HEK293 (cell line): Measurements from ENCODE around the gene MVB12B.

Experiments
- GLI4 ChIP-seq: fragments of 450-650 bp; formaldehyde crosslinking; IDR thresholded peaks from 2 replicates; pipeline ENCODE4 v1.5.1; 2016; ENCODE audit warnings: missing biosample characterization, missing genetic modification characterization
- TCF7L2 ChIP-seq: IDR thresholded peaks from 2 replicates; pipeline ENCODE4 v1.6.1; 2011; ENCODE audit warnings: low read depth, mild to moderate bottlenecking, inconsistent platforms, low read length, moderate library complexity, borderline replicate concordance
- ZFP3 ChIP-seq: fragments of 450-650 bp; formaldehyde crosslinking; IDR thresholded peaks from 2 replicates; pipeline ENCODE4 v1.5.1; 2016; ENCODE audit warnings: low read depth, missing biosample characterization, missing genetic modification characterization
- ZNF133 ChIP-seq: fragments of 450-650 bp; formaldehyde crosslinking; IDR thresholded peaks from 2 replicates; pipeline ENCODE4 v1.5.1; 2016; ENCODE audit warnings: missing biosample characterization, missing genetic modification characterization
- ZNF510 ChIP-seq: fragments of 450-650 bp; formaldehyde crosslinking; IDR thresholded peaks from 2 replicates; pipeline ENCODE4 v1.5.1; 2018; ENCODE audit warnings: mild to moderate bottlenecking, missing genetic modification characterization, missing biosample characterization; ENCODE audit not compliant: insufficient replicate concordance

GRCh38 chr9:126393876-126394275, 67.2 kb downstream of the MVB12B start:
- TF ChIP-seq GLI4 (no peak), ZNF133 (tag by site-specific recombination) (no peak), TCF7L2 (no peak), ZFP3 (tag by site-specific recombination) (no peak), ZNF510 (tag by site-specific recombination) (no peak)
